IMR-90 (cell line): ENCODE results near the gene TNNC1.

Experiments used
- BHLHE40 ChIP-seq: fragments of 150-350 bp; IDR thresholded peaks from 2 replicates; pipeline ENCODE4 v1.6.1; 2016; ENCODE audit warnings: mild to moderate bottlenecking, low read depth, low read length
- CEBPB ChIP-seq: IDR thresholded peaks from 2 replicates; pipeline ENCODE4 v1.6.1; 2012; ENCODE audit warnings: low read depth, low read length, improper control_type of control experiment
- CTCF ChIP-seq: conservative IDR thresholded peaks from 2 replicates; pipeline ENCODE4 v1.5.1; 2012; ENCODE audit warnings: mild to moderate bottlenecking, low read depth, low read length, improper control_type of control experiment
- ELK1 ChIP-seq: fragments of 150-350 bp; IDR thresholded peaks from 2 replicates; pipeline ENCODE4 v1.6.1; 2016; ENCODE audit warnings: low read depth, mild to moderate bottlenecking, low read length, moderate library complexity, borderline replicate concordance
- RFX5 ChIP-seq: IDR thresholded peaks from 2 replicates; pipeline ENCODE4 v1.8.0; 2012; ENCODE audit warnings: low read depth, mild to moderate bottlenecking, low read length, moderate library complexity
- SMC3 ChIP-seq: fragments of 150-350 bp; IDR thresholded peaks from 2 replicates; pipeline ENCODE4 v1.6.1; 2016; ENCODE audit warnings: low read depth, mild to moderate bottlenecking, antibody characterized with exemption, low read length, moderate library complexity
- USF2 ChIP-seq: fragments of 150-350 bp; IDR thresholded peaks from 2 replicates; pipeline ENCODE4 v1.6.1; 2017; ENCODE audit warnings: mild to moderate bottlenecking, antibody characterized with exemption, low read length, low read depth

- TF ChIP-seq CTCF (no peak), SMC3 (no peak), ELK1 (no peak), BHLHE40 (no peak), CEBPB (no peak), RFX5 (no peak), USF2 (no peak)
These were observed 11.2 kb downstream of the TNNC1 start for GRCh38 chr3:52442409-52443267.
